Activated CD4-positive, alpha-beta T cell treated with anti-CD3 and anti-CD28 coated beads, Interleukin-2, amount 50 U/mL, for 48 hours (primary cell): ENCODE measurements around the gene HSF2.
"Not testable (repeated sequence)": the region's sequence is repeated elsewhere in the genome, so short reads cannot be mapped to it uniquely, and the experiment has no call there.

Source experiments
- DNase-seq, 2 experiments: peaks; one replicate each; pipeline ENCODE4 v3.0.0-alpha.2; 2020

Gene HSF2

GRCh38 chr6:122458087-122458486 is 58.6 kb downstream of the HSF2 start:
- DNase-seq = no peak

- no peak for DNase-seq
Measured at GRCh38 chr6:122459240-122459639, 59.8 kb downstream of the HSF2 start.

GRCh38 chr6:122459865-122460416 is 60.5 kb downstream of the HSF2 start:
- DNase-seq = not testable (repeated sequence)

GRCh38 chr6:122461885-122462284 is 62.4 kb downstream of the HSF2 start:
- no peak for DNase-seq

GRCh38 chr6:122471107-122472021 is 71.9 kb downstream of the HSF2 start, which contains the start of gene SERINC1:
Gene SERINC1 (minus strand): TSS chr6:122471807. CDS start chr6:122471737, 70 bp downstream.
- DNase-seq = peak; percentile 89 to 92

- no peak for DNase-seq
Measured at GRCh38 chr6:122472022-122472340, 72.5 kb downstream of the HSF2 start.

GRCh38 chr6:122476131-122476530 is 76.7 kb downstream of the HSF2 start:
- DNase-seq = no peak

- no peak for DNase-seq
Measured at GRCh38 chr6:122482750-122483080, 83.3 kb downstream of the HSF2 start.
